ENCODE data around the gene HSF5. TPM values are rescaled to one million over a fixed set of nuclear protein-coding genes. Genes with fewer than 3 reads are reported as not detected.

Gene HSF5
- total and polyA plus RNA-seq, 2 of the 13 experiments (the other 11 are each of a cell fraction or from before 2014, with no cell fraction given): not detected

DNA sequence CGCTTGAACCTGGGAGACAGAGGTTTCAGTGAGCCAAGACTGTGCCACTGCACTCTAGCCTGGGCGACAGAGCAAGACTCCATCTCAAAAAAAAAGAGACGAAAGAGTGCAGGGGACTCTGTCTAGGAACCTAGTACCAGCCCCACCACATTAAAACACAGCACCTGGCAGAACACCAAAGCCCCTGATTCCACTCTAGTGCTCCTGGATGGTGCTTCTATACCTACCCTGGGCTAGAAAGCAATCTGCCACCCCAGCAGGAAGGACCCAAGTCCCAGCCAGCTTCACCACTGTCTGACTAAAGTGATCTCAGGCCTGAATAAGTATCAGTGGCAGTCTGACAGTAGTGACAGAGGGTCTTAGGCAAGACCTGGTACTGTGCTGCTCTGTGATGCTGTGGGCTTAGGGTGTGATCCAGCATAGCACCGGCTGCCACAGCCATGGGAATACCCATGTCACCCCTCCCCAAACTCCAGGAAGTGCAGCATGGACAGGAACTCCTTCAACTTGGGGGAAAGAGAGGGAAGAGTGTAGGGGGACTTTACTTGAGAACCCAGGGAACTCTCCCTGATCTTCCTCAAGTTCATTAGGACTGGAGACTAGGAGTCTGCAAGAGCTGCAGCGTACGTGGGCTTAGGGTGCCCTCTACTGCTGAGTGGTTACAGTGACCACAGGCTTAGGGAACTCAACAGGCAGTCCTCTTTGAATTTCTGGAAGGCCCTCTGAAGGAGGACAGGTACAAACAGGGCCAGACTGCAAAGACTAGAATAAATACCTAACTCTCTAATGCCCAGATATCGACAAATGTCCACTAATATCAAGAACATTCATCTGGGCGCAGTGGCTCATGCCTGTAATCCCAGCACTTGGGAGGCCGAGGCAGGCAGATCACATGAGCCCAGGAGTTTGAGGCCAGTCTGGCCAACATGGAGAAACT, 40.9 kb downstream of the HSF5 start:
- in situ Hi-C loops (cut with HindIII; ENCODE audit: extremely low pct_ligation_motif_present, low pct_unique_long_range_greater_than_20kb) (loop anchor here (5.0 to 10.0 kb wide), 2 partner anchors 57 to 140 kb away; no protein-coding TSS in a partner anchor), intact Hi-C loops (cut with micrococcal nuclease; ENCODE audit: unreplicated experiment) (loop anchor here (1.0 to 2.0 kb wide), 2 partner anchors 130 to 139 kb away; no protein-coding TSS in a partner anchor)
- Histone ChIP-seq H3K9ac (ENCODE audit: insufficient read depth, low read depth, low read length) (no peak overlapping the region), H3K27me3 (ENCODE audit: control insufficient read depth in 1 of 2, insufficient read depth in 2 of 2, low read length in 2 of 2) (peaks cover 0 to 14% of the 10 kb centered on the region in 2 experiments; a peak in 2 of 5 replicates), H3K9me3 (ENCODE audit: low read length) (no peaks in the 10 kb centered on the region), H3K4me2 (ENCODE audit: low read depth, low read length) (no peak overlapping the region), H3K4me1 (ENCODE audit: insufficient read depth, low read length) (peaks cover 11% of the 10 kb centered on the region; the same call in 1 of the 2 replicates), H2AFZ (ENCODE audit: low read length) (no peak overlapping the region), H4K20me1 (ENCODE audit: insufficient read depth, low read length) (no peaks in the 10 kb centered on the region), H3K36me3 (replicated peaks in 1 of 2; ENCODE audit: control insufficient read depth in 1 of 2, insufficient read depth in 2 of 2, low read length in 2 of 2) (no peaks in the 10 kb centered on the region), H3K27ac (ENCODE audit: extremely low read length, insufficient read depth, low read length) (no peak overlapping the region), H3K79me2 (ENCODE audit: insufficient read depth, low read length) (no peaks in the 10 kb centered on the region), H3K4me3 (replicated peaks in 1 of 3; ENCODE audit: insufficient read depth in 1 of 3, low read depth in 2 of 3, low read length in 3 of 3) (no peak overlapping the region)
- DNase-seq (ENCODE audit: low spot score): peak; percentile 88
- WGBS (ENCODE audit: low lambda C conversion rate): 23% methylated on average over 9 of the region's 9 CpGs
- CTCF ChIA-PET (ENCODE audit: low intra/inter-chr PET ratio, low total read pairs): interaction anchor here (0.7 to 3.7 kb wide), 7 partner anchors 95 to 247 kb away, joined by 3 to 121 read pairs (median 6); partner anchors contain the start of gene SUPT4H1
- peak; percentile 99 for ATAC-seq
- BruUV-seq (replicated peaks): no TSS peak
- peak; percentile 84 for FAIRE-seq
- POLR2A ChIA-PET: interaction anchor here (1.4 kb wide), 1 partner anchor 95 kb away, joined by 3 read pairs; the partner anchor contains the start of gene SUPT4H1
- TF ChIP-seq SETDB1 (CRISPR knock-in tag; IDR thresholded peaks at IDR 0.05; ENCODE audit: borderline replicate concordance) (no peak), NFIB (CRISPR knock-in tag; IDR thresholded peaks at IDR 0.05; ENCODE audit: borderline replicate concordance) (no peak), SRF (IDR thresholded peaks at IDR 0.05; ENCODE audit: low read depth, low read length) (0 out of 2 replicates have a peak, but pooled peaks have one; percentile 25), MEIS1 (CRISPR knock-in tag; IDR thresholded peaks at IDR 0.05; ENCODE audit: borderline replicate concordance) (no peak), ZNF556 (CRISPR knock-in tag; IDR thresholded peaks at IDR 0.05; ENCODE audit: borderline replicate concordance) (no peak), SSRP1 (CRISPR knock-in tag; IDR thresholded peaks at IDR 0.05) (no peak), FOXA3 (CRISPR knock-in tag; IDR thresholded peaks at IDR 0.05) (0 out of 2 replicates have a peak, but pooled peaks have one; percentile 19), NONO (IDR thresholded peaks at IDR 0.05) (no peak), NONO (CRISPR knock-in tag; conservative IDR thresholded peaks at IDR 0.05) (no peak), TAF1 (CRISPR knock-in tag; IDR thresholded peaks at IDR 0.05) (no peak), RFX3 (CRISPR knock-in tag; IDR thresholded peaks at IDR 0.05) (no peak), ZNF564 (CRISPR knock-in tag; IDR thresholded peaks at IDR 0.05) (no peak), ZNF33A (CRISPR knock-in tag; IDR thresholded peaks at IDR 0.05; ENCODE audit: borderline replicate concordance) (no peak), ZSCAN22 (CRISPR knock-in tag; IDR thresholded peaks at IDR 0.05) (no peak), PHB2 (IDR thresholded peaks at IDR 0.05; ENCODE audit: partially characterized antibody) (no peak), ATF7-NPFF (CRISPR knock-in tag; IDR thresholded peaks at IDR 0.05; ENCODE audit: low read depth) (no peak), TBX2 (CRISPR knock-in tag; IDR thresholded peaks at IDR 0.05; ENCODE audit: borderline replicate concordance) (no peak)
- TF ChIP-seq, protein P1, sequence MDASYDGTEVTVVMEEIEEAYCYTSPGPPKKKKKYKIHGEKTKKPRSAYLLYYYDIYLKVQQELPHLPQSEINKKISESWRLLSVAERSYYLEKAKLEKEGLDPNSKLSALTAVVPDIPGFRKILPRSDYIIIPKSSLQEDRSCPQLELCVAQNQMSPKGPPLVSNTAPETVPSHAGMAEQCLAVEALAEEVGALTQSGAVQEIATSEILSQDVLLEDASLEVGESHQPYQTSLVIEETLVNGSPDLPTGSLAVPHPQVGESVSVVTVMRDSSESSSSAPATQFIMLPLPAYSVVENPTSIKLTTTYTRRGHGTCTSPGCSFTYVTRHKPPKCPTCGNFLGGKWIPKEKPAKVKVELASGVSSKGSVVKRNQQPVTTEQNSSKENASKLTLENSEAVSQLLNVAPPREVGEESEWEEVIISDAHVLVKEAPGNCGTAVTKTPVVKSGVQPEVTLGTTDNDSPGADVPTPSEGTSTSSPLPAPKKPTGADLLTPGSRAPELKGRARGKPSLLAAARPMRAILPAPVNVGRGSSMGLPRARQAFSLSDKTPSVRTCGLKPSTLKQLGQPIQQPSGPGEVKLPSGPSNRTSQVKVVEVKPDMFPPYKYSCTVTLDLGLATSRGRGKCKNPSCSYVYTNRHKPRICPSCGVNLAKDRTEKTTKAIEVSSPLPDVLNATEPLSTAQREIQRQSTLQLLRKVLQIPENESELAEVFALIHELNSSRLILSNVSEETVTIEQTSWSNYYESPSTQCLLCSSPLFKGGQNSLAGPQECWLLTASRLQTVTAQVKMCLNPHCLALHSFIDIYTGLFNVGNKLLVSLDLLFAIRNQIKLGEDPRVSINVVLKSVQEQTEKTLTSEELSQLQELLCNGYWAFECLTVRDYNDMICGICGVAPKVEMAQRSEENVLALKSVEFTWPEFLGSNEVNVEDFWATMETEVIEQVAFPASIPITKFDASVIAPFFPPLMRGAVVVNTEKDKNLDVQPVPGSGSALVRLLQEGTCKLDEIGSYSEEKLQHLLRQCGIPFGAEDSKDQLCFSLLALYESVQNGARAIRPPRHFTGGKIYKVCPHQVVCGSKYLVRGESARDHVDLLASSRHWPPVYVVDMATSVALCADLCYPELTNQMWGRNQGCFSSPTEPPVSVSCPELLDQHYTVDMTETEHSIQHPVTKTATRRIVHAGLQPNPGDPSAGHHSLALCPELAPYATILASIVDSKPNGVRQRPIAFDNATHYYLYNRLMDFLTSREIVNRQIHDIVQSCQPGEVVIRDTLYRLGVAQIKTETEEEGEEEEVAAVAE (CRISPR knock-in tag; IDR thresholded peaks at IDR 0.05; ENCODE audit: borderline replicate concordance): peak; percentile 75; the same call in 1 of the 2 replicates
- TF ChIP-seq, protein P2, sequence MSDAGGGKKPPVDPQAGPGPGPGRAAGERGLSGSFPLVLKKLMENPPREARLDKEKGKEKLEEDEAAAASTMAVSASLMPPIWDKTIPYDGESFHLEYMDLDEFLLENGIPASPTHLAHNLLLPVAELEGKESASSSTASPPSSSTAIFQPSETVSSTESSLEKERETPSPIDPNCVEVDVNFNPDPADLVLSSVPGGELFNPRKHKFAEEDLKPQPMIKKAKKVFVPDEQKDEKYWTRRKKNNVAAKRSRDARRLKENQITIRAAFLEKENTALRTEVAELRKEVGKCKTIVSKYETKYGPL (CRISPR knock-in tag; IDR thresholded peaks at IDR 0.05): no peak

Measured in HepG2 (cell line).